SK-N-SH (cell line): Measurements from ENCODE around the gene IQSEC3.

Source experiments
- FOXJ3 ChIP-seq: sonication (generic); formaldehyde crosslinking; IDR thresholded peaks from 2 replicates; pipeline ENCODE4 v1.5.1; 2020; ENCODE audit warnings: mild to moderate bottlenecking, missing genetic modification reagents
- POLR2AphosphoS5 ChIP-seq: IDR thresholded peaks from 2 replicates; pipeline ENCODE4 v1.6.1; 2012; ENCODE audit warnings: low read depth, low read length
- RAD21 ChIP-seq: IDR thresholded peaks from 2 replicates; pipeline ENCODE4 v1.6.1; 2012; ENCODE audit warnings: mild to moderate bottlenecking, low read length
- RFX5 ChIP-seq: IDR thresholded peaks from 2 replicates; pipeline ENCODE4 v1.6.1; 2012; ENCODE audit warnings: mild to moderate bottlenecking, improper control_type of control experiment, low read length
- YY1 ChIP-seq: IDR thresholded peaks from 2 replicates; pipeline ENCODE4 v1.4.0; 2012; ENCODE audit warnings: low read depth, mild to moderate bottlenecking
- TF ChIP-seq, protein P1 (sequence below): fragments of 200-600 bp; sonication (generic); IDR thresholded peaks from 2 replicates; pipeline ENCODE4 v1.6.1; 2017; ENCODE audit warnings: antibody characterized with exemption, mild to moderate bottlenecking, moderate library complexity
- TF ChIP-seq, protein P2 (sequence below): IDR thresholded peaks from 2 replicates; pipeline ENCODE4 v1.4.0; 2012; ENCODE audit warnings: low read depth

- TF ChIP-seq FOXJ3 (CRISPR knock-in tag) (no peak), RFX5 (no peak), YY1 (no peak), RAD21 (no peak), POLR2AphosphoS5 (no peak)
- TF ChIP-seq, protein P1, sequence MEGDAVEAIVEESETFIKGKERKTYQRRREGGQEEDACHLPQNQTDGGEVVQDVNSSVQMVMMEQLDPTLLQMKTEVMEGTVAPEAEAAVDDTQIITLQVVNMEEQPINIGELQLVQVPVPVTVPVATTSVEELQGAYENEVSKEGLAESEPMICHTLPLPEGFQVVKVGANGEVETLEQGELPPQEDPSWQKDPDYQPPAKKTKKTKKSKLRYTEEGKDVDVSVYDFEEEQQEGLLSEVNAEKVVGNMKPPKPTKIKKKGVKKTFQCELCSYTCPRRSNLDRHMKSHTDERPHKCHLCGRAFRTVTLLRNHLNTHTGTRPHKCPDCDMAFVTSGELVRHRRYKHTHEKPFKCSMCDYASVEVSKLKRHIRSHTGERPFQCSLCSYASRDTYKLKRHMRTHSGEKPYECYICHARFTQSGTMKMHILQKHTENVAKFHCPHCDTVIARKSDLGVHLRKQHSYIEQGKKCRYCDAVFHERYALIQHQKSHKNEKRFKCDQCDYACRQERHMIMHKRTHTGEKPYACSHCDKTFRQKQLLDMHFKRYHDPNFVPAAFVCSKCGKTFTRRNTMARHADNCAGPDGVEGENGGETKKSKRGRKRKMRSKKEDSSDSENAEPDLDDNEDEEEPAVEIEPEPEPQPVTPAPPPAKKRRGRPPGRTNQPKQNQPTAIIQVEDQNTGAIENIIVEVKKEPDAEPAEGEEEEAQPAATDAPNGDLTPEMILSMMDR = no peak
- TF ChIP-seq, protein P2, sequence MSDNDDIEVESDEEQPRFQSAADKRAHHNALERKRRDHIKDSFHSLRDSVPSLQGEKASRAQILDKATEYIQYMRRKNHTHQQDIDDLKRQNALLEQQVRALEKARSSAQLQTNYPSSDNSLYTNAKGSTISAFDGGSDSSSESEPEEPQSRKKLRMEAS = no peak
These were observed 108.7 kb downstream of the IQSEC3 start for GRCh38 chr12:175250-175649.
